Chondrocyte (in vitro differentiated cells): ENCODE results near the gene OR4E1. TPM values are rescaled to one million over a fixed set of nuclear protein-coding genes. Genes with fewer than 3 reads are reported as not detected.

Source experiments
- DNase-seq: peaks from one replicate; pipeline ENCODE4 v3.0.0; 2021; ENCODE audit warnings: mixed read lengths, low spot score
- H3K27ac Mint-ChIP-seq: one replicate; pipeline ENCODE4 v1.8.0; 2021; ENCODE audit warnings: mild to moderate bottlenecking, moderate library complexity, mixed read lengths; ENCODE audit not compliant: unreplicated experiment
- H3K27me3 Mint-ChIP-seq: 2 replicates; pipeline ENCODE4 v1.8.0; 2021; ENCODE audit warnings: low read depth, mixed read lengths
- H3K36me3 Mint-ChIP-seq: 2 replicates; pipeline ENCODE4 v1.8.0; 2021; ENCODE audit warnings: low read depth, mixed read lengths
- H3K4me1 Mint-ChIP-seq: 2 replicates; pipeline ENCODE4 v1.8.0; 2021; ENCODE audit warnings: low read depth, mild to moderate bottlenecking, mixed read lengths
- H3K4me3 Mint-ChIP-seq: one replicate; pipeline ENCODE4 v1.8.0; 2021; ENCODE audit warnings: mild to moderate bottlenecking, moderate library complexity, mixed read lengths; ENCODE audit not compliant: unreplicated experiment
- H3K9me3 Mint-ChIP-seq: 2 replicates; pipeline ENCODE4 v1.8.0; 2021; ENCODE audit warnings: low read depth, mixed read lengths
- total RNA-seq: library from RNA; stranded (reverse); gene quantifications from 3 replicates; pipeline ENCODE4 v1.2.1, GENCODE V29; 2021
- TF ChIP-seq, protein P1 (sequence below): fragments of 200-600 bp; sonication (generic); IDR thresholded peaks from 2 replicates; pipeline ENCODE4 v1.5.0; 2021; ENCODE audit warnings: antibody characterized with exemption, mild to moderate bottlenecking, moderate library complexity

The OR4E1 gene
- total RNA-seq, 1 donor from 2014 or later, result not detected

DNA sequence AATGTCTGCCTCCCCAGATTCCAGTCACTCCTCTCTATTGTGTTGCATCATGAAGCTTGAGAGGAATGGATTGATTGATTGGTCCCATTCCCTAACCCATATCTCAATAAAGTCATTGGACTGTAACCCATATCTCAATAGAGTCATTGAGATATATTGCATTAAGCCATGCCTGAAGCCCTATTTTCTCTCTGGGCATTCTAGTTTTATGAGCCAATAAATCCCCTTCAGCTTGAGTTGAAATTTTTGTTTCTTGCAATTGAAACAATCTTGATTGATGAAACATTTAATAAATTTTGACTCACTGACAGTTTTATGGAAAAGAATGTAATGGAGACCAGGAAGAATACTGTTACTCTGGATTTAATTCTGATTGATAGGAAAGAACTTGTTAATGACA is 20.8 kb upstream of the OR4E1 start:
- H3K4me3 Mint-ChIP-seq, result no peak overlapping the region

DNA sequence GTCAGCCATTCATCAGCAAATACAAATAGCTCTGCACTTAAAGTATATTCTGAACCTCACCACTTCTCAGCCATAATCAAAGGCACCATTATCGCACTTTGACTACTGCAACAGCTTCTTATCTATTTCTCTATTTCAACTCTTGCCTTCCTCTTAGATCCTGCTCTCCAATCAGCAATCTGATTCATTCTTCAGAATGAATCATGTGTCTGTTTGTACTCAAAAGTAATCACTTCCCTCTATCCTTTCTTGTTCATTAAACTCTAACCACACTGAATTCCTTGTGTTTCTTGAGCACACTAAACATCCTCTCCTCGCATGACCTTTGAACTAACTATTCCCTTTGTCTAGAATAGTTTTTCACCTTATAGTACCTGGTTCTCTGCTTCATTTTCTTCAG is 12.8 kb upstream of the OR4E1 start:
- H3K36me3 Mint-ChIP-seq, result no peaks in the 10 kb centered on the region
- no peak for DNase-seq
- H3K27ac Mint-ChIP-seq, result no peak overlapping the region
- H3K4me3 Mint-ChIP-seq, result no peak overlapping the region
- TF ChIP-seq, protein P1, sequence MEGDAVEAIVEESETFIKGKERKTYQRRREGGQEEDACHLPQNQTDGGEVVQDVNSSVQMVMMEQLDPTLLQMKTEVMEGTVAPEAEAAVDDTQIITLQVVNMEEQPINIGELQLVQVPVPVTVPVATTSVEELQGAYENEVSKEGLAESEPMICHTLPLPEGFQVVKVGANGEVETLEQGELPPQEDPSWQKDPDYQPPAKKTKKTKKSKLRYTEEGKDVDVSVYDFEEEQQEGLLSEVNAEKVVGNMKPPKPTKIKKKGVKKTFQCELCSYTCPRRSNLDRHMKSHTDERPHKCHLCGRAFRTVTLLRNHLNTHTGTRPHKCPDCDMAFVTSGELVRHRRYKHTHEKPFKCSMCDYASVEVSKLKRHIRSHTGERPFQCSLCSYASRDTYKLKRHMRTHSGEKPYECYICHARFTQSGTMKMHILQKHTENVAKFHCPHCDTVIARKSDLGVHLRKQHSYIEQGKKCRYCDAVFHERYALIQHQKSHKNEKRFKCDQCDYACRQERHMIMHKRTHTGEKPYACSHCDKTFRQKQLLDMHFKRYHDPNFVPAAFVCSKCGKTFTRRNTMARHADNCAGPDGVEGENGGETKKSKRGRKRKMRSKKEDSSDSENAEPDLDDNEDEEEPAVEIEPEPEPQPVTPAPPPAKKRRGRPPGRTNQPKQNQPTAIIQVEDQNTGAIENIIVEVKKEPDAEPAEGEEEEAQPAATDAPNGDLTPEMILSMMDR, result no peak
- H3K9me3 Mint-ChIP-seq, result peaks cover 7% of the 10 kb centered on the region
- H3K4me1 Mint-ChIP-seq, result no peaks in the 10 kb centered on the region
- peaks cover 12% of the 10 kb centered on the region for H3K27me3 Mint-ChIP-seq

More for the DNA sequence above, 20.8 kb upstream of the OR4E1 start:
- no peaks in the 10 kb centered on the region for H3K36me3 Mint-ChIP-seq
- H3K27me3 Mint-ChIP-seq, result peaks cover 9% of the 10 kb centered on the region
- DNase-seq, result no peak
- peaks cover 7% of the 10 kb centered on the region for H3K9me3 Mint-ChIP-seq
- TF ChIP-seq, protein P1, result no peak
- H3K27ac Mint-ChIP-seq, result no peak overlapping the region
- H3K4me1 Mint-ChIP-seq, result no peaks in the 10 kb centered on the region

DNA sequence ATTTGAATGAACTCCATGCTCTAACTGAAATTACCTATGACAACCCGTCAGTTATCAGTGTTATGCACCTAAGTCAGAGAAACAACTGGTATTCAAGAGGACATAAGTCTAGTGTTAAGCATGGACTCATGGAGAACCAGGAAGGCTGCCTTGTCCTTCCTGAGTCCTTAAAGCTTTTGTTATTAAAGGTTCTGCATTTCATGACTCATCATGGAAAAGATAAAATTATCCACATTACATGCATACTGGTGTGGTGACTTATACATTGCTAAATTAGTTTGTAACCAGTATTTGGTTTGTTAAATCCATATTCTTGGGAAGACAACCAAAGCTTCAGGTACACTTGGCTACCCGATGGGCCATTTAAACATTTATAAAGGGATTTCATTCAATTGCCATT is 6.5 kb upstream of the OR4E1 start:
- peaks cover 8% of the 10 kb centered on the region for H3K4me1 Mint-ChIP-seq
- peaks cover 4% of the 10 kb centered on the region for H3K27me3 Mint-ChIP-seq
- TF ChIP-seq, protein P1, result no peak
- H3K9me3 Mint-ChIP-seq, result peaks cover 7% of the 10 kb centered on the region
- no peak overlapping the region for H3K4me3 Mint-ChIP-seq
- DNase-seq, result no peak
- H3K27ac Mint-ChIP-seq, result no peak overlapping the region
- H3K36me3 Mint-ChIP-seq, result no peaks in the 10 kb centered on the region

DNA sequence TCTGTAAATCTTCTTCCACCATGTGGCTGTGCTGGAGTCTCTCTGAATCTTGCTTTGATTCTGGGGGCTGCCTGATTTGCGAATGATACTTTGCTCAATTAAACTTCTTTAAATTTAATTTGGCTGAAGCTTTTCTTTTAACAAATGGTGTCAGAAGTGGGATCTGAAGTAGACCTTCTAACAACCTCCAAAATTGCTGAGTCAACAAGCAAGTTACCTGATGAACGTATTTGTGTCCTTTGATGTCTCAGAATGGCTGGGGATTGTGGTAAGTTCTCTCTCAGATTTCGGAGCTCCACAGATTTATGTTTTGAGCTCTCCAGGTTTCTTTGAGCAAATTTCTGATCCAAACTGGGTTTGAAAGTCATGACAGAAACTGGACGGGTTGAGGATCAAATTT is 1.9 kb upstream of the OR4E1 start:
- no peak overlapping the region for H3K27ac Mint-ChIP-seq
- no peaks in the 10 kb centered on the region for H3K36me3 Mint-ChIP-seq
- no peak overlapping the region for H3K4me3 Mint-ChIP-seq
- peaks cover 8% of the 10 kb centered on the region for H3K4me1 Mint-ChIP-seq
- TF ChIP-seq, protein P1, result no peak
- no peak for DNase-seq
- no peaks in the 10 kb centered on the region for H3K27me3 Mint-ChIP-seq
- peaks cover 7% of the 10 kb centered on the region for H3K9me3 Mint-ChIP-seq

DNA sequence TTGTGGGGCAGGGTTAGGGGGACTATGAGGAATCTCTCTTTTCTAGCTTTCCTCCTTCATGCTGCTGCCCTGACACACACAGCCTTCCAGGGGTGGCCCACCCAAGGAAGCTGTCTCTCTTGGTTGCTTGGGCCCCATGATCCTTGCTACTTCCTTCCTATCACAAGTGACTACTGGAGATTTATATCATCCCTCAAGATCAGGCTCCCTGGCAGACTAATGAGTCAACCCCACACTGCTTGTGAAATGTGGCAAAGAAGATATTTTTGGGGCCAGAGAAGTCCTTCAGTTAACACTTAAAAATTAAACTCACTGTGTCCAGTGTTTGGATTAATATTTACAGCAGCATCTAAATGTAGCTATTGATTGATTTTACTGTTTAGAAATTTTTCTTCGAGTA is 1.5 kb downstream of the OR4E1 start:
- Mint-ChIP-seq H3K27me3 (no peaks in the 10 kb centered on the region), H3K27ac (no peak overlapping the region), H3K36me3 (no peaks in the 10 kb centered on the region), H3K4me1 (peaks cover 8% of the 10 kb centered on the region), H3K4me3 (no peak overlapping the region), H3K9me3 (peaks cover 7% of the 10 kb centered on the region)
- no peak for DNase-seq
- TF ChIP-seq, protein P1, result no peak
